Parathyroid adenoma (tissue), 2 donors: ENCODE results near the gene GJC1.
A peak's percentile ranks its signal among the peaks of the same experiment; 100 is the strongest.

Experiments
- H2AFZ ChIP-seq: fragments of 300-600 bp; sonication (generic); one replicate; pipeline ENCODE4 v1.7.0; 2017; ENCODE audit warnings: antibody characterized with exemption, mild to moderate bottlenecking
- H3K27ac ChIP-seq: fragments of 300-600 bp; sonication (generic); one replicate; pipeline ENCODE4 v1.7.0; 2017
- H3K27me3 ChIP-seq: fragments of 300-600 bp; sonication (generic); one replicate; pipeline ENCODE4 v1.7.0; 2017; ENCODE audit warnings: low read length; ENCODE audit not compliant: control insufficient read depth, insufficient read depth
- H3K36me3 ChIP-seq: fragments of 300-600 bp; sonication (generic); one replicate; pipeline ENCODE4 v1.7.0; 2017; ENCODE audit warnings: low read length; ENCODE audit not compliant: control insufficient read depth, insufficient read depth
- H3K4me1 ChIP-seq: fragments of 300-600 bp; sonication (generic); one replicate; pipeline ENCODE4 v1.7.0; 2017; ENCODE audit warnings: control low read depth
- H3K4me2 ChIP-seq: fragments of 300-600 bp; sonication (generic); one replicate; pipeline ENCODE4 v1.7.0; 2017; ENCODE audit warnings: low read length
- H3K4me3 ChIP-seq: fragments of 300-600 bp; sonication (generic); one replicate; pipeline ENCODE4 v1.7.0; 2017; ENCODE audit warnings: low read depth, low read length
- H3K79me2 ChIP-seq: fragments of 300-600 bp; sonication (generic); one replicate; pipeline ENCODE4 v1.7.0; 2017; ENCODE audit warnings: control low read depth
- H3K9ac ChIP-seq: fragments of 300-600 bp; sonication (generic); one replicate; pipeline ENCODE4 v1.7.0; 2017; ENCODE audit warnings: mild to moderate bottlenecking
- H3K9me3 ChIP-seq: fragments of 300-600 bp; sonication (generic); one replicate; pipeline ENCODE4 v1.7.0; 2017; ENCODE audit warnings: low read length; ENCODE audit not compliant: control insufficient read depth
- CTCF ChIP-seq: fragments of 300-600 bp; sonication (generic); IDR thresholded peaks from one replicate; pipeline ENCODE4 v1.7.0; 2017; ENCODE audit warnings: antibody characterized with exemption, mild to moderate bottlenecking
- donor health status: primary hyperparathyroidism.

Gene GJC1

GRCh38 chr17:44831371-44831770 is 1.3 kb upstream of the GJC1 start:
- H3K4me2 ChIP-seq = no peak overlapping the region
- TF ChIP-seq CTCF = no peak
- no peaks in the 10 kb centered on the region for H3K36me3 ChIP-seq
- H3K4me1 ChIP-seq = no peaks in the 10 kb centered on the region
- no peaks in the 10 kb centered on the region for H3K27me3 ChIP-seq
- H2AFZ ChIP-seq = no peak overlapping the region
- H3K27ac ChIP-seq = no peak overlapping the region
- no peaks in the 10 kb centered on the region for H3K79me2 ChIP-seq
- no peak overlapping the region for H3K9ac ChIP-seq
- H3K9me3 ChIP-seq = no peaks in the 10 kb centered on the region
- H3K4me3 ChIP-seq = no peak overlapping the region

GRCh38 chr17:44830359-44831288 is 537 bp upstream of the GJC1 start:
- peak overlapping the region; percentile 60 for H3K4me2 ChIP-seq
- peak overlapping the region; percentile 25 for H3K4me3 ChIP-seq
- no peaks in the 10 kb centered on the region for H3K36me3 ChIP-seq
- H2AFZ ChIP-seq = peak overlapping the region; percentile 54
- H3K27me3 ChIP-seq = no peaks in the 10 kb centered on the region
- no peak overlapping the region for H3K9ac ChIP-seq
- H3K4me1 ChIP-seq = no peaks in the 10 kb centered on the region
- H3K79me2 ChIP-seq = no peaks in the 10 kb centered on the region
- H3K9me3 ChIP-seq = no peaks in the 10 kb centered on the region
- TF ChIP-seq CTCF = no peak
- no peak overlapping the region for H3K27ac ChIP-seq

GRCh38 chr17:44828919-44829522 is 1.1 kb downstream of the GJC1 start:
- Histone ChIP-seq H3K9ac (no peak overlapping the region), H3K4me1 (no peaks in the 10 kb centered on the region), H2AFZ (peak overlapping the region; percentile 79), H3K79me2 (no peaks in the 10 kb centered on the region), H3K27ac (peak overlapping the region; percentile 51), H3K9me3 (no peaks in the 10 kb centered on the region), H3K4me2 (peak overlapping the region; percentile 56), H3K4me3 (peak overlapping the region; percentile 24), H3K27me3 (no peaks in the 10 kb centered on the region), H3K36me3 (no peaks in the 10 kb centered on the region)
- no peak for TF ChIP-seq CTCF

- no peaks in the 10 kb centered on the region for H3K36me3 ChIP-seq
- H3K9ac ChIP-seq = no peak overlapping the region
- no peak for TF ChIP-seq CTCF
- no peak overlapping the region for H3K4me2 ChIP-seq
- H3K27me3 ChIP-seq = no peaks in the 10 kb centered on the region
- H3K27ac ChIP-seq = no peak overlapping the region
- no peaks in the 10 kb centered on the region for H3K9me3 ChIP-seq
- H3K4me3 ChIP-seq = no peak overlapping the region
- no peak overlapping the region for H2AFZ ChIP-seq
- H3K79me2 ChIP-seq = no peaks in the 10 kb centered on the region
- no peaks in the 10 kb centered on the region for H3K4me1 ChIP-seq
Observed at GRCh38 chr17:44827863-44828262, 2.2 kb downstream of the GJC1 start.
